Astrocyte (in vitro differentiated cells and primary cell): Measurements from ENCODE around the gene DTNBP1.

Source experiments
- EZH2 ChIP-seq: IDR thresholded peaks from 2 replicates; pipeline ENCODE4 v1.6.1; 2012; ENCODE audit warnings: mild to moderate bottlenecking, low read length, inconsistent platforms; ENCODE audit not compliant: insufficient read depth
- TF ChIP-seq, protein P1 (sequence below): IDR thresholded peaks from 2 replicates; pipeline ENCODE4 v1.5.1; 2011; ENCODE audit warnings: low read depth, mild to moderate bottlenecking, inconsistent platforms, low read length, moderate library complexity; ENCODE audit not compliant: insufficient read depth

DNA sequence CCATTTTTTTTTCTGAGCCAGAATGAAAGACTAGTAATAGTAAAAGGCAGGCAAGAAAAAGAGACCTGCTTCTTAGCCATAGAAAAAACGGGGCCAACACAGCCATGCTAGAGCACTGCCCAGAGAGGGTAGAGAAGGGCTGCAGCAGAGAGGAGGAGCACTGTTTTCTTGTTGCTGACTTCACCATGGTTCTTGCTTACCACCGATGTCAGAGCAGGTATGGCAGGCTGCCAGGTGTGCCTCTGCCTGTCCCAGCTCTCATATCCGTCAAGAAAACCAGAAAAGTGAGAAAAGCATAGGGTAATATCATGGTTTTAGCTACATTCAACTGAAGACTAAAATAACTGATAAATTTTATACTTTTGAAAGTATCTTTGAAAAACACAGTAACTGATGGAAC is 60.7 kb downstream of the DTNBP1 start:
- TF ChIP-seq, protein P1, sequence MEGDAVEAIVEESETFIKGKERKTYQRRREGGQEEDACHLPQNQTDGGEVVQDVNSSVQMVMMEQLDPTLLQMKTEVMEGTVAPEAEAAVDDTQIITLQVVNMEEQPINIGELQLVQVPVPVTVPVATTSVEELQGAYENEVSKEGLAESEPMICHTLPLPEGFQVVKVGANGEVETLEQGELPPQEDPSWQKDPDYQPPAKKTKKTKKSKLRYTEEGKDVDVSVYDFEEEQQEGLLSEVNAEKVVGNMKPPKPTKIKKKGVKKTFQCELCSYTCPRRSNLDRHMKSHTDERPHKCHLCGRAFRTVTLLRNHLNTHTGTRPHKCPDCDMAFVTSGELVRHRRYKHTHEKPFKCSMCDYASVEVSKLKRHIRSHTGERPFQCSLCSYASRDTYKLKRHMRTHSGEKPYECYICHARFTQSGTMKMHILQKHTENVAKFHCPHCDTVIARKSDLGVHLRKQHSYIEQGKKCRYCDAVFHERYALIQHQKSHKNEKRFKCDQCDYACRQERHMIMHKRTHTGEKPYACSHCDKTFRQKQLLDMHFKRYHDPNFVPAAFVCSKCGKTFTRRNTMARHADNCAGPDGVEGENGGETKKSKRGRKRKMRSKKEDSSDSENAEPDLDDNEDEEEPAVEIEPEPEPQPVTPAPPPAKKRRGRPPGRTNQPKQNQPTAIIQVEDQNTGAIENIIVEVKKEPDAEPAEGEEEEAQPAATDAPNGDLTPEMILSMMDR, result no peak
- no peak for TF ChIP-seq EZH2
